Activated gamma-delta T cell treated with anti-CD3 and anti-CD28 coated beads, Interleukin-2, amount 50 U/mL, for 16 hours (primary cell): ENCODE data around the gene NIPAL3.
"Not testable (repeated sequence)": the region's sequence is repeated elsewhere in the genome, so short reads cannot be mapped to it uniquely, and the experiment has no call there.

ENCODE experiments used
- DNase-seq: peaks from one replicate; pipeline ENCODE4 v3.0.0-alpha.2; 2020; ENCODE audit warnings: low read depth

Gene NIPAL3

DNA sequence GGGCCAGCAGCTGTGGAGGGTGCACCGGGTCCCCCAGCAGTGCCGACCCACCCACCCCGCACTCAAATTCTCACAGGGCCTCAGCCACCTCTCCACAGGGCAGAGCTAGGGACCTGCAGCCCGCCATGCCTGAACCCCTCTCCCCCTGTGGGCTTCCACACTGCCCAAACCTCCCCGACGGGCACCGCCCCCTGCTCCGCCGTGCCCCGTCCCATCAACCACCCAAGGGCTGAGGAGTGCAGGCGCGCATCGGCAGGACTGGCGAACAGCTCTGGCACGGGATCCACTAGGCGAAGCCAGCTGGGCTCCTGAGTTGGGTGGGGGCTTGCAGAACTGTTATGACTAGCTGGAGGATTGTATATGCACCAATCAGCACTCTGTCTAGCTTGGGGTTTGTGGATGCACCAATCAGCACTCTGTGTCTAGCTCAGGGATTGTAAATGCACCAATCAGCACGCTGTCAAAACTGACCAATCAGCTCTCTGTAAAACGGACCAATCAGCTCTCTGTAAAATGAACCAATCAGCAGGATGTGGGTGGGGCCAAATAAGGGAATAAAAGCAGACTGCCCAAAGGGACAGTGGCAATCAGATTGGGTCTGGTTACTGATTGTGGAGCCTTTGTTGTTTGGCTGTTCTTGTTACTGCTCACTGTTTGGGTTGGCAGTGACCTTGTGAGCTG, 74.6 kb downstream of the NIPAL3 start:
- DNase-seq: no peak

DNA sequence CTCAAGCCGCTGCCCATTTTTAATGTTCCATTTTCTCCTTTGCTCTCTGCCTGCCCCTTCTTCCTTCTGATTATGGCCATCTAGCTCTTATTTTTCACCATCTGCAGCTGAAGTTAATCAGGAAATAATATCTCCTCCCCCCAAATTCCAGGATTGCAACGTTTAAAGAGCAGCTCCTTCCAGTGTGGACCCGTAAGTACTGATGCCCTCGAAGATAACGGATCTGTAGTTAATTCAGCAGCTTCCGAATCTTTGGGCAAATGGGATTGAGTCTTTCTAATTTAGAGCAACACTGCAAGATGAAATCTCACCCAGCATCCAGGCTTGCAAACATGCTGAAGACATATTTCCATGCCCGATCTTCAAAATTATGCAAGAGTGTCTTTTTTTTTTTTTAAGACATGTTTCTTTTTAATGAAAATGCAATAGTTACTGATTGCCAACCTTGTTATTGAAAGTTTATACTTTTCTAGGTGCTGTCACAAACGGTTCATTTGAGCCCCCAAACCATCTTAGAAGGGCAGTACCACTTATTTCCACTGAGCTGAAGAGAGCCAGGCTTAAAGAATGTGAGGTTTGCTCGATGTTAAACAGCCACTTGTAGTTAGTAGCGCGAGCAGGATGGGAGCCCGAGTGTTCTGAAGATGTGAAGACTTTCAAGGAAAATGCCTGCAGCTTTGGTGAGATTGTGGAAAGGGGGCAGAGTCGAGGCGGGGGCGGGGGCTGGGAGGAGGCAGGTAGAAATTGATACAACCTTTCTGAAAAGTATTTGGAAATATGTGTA, 76.2 kb downstream of the NIPAL3 start:
- DNase-seq: no peak

DNA sequence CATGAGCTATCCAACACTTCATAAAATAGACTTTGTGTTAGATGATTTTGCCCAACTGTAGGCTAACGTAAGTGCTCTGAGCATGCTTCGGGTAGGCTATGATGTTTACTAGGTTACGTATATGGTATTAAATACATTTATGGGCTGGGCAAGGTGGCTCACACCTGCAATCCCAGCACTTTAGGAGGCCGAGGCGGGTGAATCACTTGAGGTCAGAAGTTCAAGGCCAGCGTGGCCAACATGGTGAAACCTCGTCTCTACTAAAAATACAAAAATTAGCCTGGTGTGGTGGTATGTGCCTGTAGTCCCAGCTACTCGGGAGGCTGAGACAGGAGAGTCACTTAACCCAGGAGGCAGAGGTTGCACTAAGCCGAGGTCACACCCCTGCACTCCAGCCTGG, 77.3 kb downstream of the NIPAL3 start:
- DNase-seq: not testable (repeated sequence)

DNA sequence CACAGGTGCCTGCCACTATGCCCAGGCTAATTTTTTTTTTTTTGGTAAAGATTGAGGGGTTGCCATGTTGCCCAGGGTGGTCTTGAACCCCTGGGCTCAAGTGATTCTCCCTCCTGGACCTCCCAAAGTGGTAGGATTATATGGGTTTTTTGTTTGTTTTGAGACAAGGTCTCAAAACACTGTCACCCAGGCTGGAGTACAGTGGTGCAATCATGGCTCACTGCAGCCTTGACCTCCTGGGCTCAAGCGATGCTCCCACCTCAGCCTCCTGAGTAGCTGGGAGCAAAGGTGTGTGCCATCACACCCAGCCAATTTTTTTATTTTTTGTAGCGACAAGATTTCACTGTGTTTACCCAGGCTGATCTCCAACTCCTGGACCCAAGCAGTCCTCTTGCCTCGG, 78.2 kb downstream of the NIPAL3 start:
- DNase-seq: no peak

DNA sequence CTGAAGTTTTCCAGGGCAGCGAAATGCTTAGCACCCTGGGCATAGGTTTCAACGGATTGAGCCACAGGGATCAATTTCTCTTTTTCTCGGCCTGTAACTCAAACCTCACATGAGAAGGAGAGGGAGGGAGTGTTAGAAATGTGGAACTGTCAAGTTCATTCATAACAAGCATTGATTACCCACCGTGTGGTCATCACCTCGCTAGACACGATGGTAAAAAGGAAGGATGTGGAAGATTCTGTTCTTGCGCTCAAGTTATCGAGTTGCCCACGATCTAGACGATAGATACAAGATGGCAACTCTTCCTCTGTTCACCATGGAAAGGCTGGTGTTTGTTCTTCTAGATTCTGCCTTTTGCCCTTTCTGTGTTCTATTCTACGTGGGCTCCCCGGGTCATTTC, 83.0 kb downstream of the NIPAL3 start:
- no peak for DNase-seq

DNA sequence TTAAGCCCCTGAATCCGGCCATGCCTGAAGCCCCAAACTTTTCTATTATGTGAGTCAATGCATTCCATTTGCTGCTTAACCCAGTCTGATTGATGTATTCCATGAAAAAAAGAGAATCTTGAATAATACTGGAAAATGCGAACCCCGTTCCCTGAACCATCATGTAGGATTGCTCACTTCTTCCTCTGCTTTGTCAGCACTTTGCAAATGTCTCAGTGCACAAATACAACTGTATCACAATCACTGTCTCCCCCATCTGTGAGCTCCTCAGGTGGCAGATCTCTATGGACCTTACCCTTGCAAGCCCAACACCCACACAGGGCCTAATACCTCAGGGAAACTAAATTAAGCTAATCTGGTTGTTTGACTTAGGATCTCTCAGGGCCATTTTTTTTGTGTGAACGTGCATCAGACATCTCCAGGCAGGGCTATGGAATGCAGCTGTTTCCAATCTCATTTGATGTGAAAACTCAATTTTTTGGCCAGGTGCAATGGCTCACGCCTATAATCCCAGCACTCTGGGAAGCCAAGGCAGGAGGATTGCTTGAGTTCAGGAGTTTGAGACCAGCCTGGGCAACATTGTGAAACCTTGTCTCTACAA, 84.9 kb downstream of the NIPAL3 start:
- DNase-seq: no peak

DNA sequence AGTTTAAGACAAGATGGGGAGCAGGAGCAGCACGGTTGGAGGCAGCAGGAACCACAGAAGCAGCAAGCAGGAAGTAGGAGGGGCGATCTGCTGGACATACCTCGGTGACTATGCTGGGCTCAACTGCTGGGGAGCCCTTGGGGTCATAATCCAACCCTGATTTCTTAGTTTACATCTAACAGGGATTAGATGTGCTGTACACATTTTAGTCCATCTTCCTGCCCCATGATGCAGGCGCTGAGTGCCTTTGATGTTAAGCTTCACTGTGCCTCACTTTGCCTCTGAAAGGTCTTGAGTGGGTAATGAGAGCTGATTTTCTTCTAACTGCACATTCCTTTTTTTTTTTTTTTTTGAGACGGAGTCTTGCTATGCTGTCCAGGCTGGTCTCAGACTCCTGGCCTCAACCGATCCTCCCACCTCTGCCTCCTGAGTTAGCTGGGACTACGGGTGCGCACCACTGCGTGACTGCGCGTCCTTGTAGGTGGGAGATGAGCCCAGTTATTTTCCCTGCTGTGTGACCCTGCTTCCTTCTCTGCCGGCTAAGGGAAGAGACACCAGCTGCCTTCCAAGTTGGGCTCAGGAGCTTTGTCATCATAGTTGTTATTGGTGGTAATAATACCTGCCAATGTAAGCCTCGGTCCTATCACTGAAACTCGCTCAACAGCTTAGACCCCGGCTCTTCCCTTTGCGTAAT, 85.9 kb downstream of the NIPAL3 start:
- no peak for DNase-seq

DNA sequence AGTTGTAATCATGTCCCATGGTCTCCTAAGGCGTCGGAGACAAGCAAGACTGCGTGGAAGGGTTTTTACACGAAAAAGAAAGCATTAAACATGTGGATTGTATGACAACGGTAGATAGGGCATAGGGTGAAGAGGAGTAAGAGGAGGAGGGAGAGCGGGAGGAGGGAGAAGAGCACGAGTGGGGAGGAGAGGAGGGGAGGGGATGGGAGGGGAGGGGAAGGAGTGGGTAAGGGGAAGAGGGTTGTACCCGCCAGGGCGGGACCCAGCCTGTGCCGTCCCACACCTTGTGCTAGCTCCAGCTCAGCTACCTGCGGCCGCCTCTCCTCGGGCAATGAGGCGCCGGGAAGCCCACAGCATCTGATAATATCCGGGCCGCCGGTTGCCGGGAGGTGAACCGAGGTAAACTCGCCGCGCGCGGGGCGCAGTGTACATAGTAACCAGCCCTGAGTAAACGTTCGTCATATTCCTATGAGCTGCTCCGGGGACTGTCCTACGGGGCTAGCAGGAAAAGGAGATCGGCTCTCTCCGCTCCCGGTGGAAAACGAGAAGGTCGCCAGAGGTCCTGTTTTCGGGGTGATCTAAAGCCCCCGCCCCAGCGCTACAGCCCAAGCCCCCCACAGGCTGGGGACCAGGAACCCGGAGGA, 86.6 kb downstream of the NIPAL3 start:
- DNase-seq: peak; percentile 55

DNA sequence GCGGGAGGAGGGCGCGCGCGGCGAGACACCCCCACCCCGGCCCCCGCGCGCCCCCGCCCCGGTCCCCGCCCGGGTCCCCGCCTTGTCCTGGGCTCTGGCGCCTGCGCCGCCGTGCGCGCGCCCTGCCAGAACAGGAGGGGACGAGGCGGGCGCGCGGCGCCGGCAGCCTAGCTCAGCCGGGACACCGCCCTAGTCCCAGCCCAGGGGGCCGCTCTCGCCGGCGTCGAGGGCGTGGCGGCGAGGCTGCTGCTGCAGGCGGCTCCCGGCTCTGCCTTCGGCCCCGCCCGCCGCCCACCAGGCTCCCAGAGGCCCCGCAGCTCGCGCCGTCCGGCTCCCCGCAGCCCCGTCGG, 87.1 kb downstream of the NIPAL3 start, which contains the start of gene RCAN3:
Gene RCAN3, plus strand, starts transcription at position 128 of the 350 bp plus-strand sequence. CDS start 11,537 bp downstream, outside the sequence.
- DNase-seq: peak; percentile 82

DNA sequence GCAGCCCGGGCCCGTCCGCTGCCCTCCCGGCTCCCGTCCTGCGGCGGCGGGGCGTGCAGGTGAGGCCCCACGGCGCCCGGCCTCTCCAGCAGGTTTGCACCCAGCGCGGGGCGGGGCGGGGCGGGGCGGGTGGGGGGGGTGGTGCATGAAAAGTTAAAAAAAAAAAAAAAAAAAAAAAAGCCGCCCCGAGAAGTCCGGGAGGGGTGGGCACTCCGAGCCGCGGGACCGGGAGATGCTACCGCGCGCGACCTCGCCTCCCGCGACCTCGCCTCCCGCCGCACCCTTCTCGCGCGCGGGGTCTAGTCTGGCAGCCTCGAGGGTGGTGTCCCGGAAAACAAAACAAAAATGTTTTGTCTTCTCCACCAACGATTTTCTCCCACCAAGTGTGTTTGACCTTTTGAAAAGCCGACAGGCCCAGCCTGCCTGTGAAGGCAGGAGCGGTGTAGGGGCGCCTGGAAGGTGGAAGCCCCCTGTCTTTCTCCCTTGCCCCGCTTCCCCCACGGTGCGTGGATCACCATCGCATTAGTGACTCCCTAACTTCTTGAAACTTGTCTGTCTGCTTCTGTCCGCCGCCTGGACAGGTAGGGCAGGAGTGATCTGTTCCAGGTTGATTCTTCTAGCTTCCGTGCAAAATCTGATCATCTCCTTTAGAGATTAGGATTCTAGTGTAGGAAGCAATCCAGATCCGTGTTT, 87.6 kb downstream of the NIPAL3 start:
- no peak for DNase-seq

DNA sequence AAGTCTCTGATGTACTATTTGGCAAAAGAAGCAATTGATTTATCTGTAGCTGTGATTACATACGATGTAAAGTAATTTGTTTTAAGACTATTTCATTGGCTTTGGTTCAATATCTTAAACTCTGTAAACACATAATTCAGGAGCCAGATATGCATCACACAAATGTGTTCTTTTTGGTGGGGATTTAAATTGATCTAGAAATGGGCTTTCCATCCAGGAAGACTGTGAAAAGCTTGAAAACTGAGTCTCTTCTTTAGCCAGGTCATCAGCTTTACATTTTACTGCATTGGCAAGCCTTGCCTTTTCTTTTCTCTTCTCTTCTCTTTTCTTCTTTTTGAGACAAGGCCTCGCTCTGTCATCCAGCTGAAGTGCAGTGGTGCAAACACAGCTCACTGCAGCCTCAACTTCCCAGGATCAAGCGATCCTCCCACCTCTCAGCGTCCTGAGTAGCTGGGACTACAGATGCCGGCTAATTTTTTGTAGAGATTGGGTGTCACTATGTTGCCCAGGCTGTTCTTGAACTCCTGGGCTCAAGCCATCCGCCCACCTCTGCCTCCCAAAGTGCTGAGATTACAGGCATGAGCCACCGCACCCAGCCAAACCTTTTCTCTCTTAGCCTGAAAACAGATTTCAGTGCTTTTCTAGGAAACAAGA, 88.4 kb downstream of the NIPAL3 start:
- DNase-seq: no peak

DNA sequence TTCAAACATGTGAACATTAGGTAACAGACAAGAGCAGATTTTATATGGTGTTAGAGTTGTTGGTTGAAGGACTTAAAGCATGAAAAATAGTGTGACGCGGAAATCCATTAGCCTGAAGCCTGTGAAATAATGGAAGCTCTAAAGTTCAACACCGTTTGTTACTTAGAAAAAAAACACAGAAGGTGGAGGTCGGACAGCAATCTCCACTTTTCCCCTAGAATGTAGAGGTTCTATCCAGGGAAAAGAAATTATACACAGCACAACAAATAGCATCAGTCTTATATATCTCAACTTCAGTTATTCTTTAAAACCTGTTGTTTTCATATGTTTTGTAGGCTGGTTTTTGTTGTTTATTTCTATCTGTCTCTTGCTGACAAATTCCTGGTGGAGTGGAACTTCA, 89.0 kb downstream of the NIPAL3 start:
- DNase-seq: no peak

DNA sequence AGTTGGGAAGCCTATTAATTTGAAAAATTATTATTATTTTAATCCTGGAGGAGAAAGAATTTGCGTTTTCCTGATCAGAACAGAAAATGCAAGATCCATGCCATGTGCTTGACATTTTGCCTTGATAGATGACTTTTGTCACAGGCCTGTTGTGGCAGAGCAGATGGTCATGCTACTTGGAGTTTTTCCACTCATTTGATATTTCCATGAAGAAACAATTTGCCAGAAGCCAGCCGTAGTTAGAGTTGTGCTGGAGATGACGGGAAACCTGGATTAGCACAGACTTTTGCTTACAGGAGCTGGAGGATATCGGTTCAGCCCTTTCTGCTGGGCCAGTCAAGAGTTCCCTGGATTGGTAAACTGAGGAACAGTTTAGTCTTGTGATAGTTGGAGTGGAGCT, 90.2 kb downstream of the NIPAL3 start:
- DNase-seq: no peak

DNA sequence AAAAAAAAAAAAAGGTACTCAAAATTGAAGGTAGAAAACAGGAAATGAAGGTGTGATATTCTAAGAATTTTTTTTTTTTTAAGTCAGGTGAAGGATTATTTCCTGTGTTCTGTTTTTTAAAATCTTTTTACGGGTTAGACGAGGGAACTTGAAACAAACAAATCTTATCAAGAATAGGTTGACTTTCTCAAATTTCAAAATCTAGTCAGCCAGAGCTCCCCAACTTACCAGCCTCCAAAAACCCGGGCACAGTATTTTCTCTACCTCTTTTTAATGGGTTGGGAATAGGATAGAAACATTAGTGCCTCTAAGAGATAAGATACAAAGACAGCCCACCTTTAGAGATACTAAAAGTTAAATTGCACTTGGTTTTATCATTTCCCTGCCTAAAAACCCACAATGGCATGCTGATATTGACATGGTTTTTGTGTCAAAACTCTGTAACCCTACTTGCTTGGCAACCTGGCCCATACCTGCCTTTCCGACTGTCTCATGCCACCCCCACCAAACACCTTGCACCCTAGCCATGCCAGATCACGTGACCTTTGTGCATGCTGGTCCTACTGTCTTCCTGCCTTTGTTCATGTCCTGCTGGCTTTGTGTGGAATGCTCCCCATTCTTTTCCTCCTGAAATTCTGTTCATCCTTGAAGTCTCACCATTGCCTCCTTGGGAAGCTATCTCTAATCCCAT, 91.2 kb downstream of the NIPAL3 start:
- no peak for DNase-seq

DNA sequence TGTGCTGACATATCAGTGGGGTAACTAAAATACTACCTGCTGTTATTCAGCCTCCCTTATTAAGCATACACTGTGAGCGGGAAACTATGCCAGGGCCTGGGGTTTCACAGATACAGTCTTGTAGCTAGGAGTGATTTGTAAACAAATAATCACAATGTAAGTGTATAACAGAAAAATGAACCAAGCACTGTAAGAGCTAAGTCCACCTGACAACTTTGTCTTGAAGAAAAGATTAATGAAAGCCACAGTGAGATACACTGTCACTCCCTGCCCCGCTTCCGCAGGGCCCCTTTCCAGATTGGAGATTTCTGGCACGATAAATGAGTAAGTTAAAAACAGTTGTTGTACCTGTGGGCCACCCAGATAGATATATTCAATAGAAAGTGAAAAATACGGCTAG, 91.8 kb downstream of the NIPAL3 start:
- no peak for DNase-seq

DNA sequence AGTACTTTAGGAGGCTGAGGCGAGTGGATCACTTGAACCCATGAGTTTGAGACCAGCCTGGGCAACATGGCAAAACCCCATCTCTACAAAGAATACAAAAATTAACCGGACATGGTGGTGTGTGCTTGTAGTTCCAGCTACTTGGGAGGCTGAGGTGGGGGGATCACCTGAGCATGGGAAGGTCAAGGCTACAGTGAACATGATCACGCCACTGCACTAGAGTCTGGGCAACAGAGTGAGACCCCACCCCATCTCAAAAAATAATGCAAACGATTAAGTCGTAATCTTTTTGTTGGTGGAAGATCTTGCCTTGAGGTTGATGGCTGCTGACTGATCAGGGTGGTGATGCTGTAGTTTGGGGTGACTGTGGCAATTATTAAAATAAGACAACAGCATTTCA, 93.3 kb downstream of the NIPAL3 start:
- DNase-seq: no peak

DNA sequence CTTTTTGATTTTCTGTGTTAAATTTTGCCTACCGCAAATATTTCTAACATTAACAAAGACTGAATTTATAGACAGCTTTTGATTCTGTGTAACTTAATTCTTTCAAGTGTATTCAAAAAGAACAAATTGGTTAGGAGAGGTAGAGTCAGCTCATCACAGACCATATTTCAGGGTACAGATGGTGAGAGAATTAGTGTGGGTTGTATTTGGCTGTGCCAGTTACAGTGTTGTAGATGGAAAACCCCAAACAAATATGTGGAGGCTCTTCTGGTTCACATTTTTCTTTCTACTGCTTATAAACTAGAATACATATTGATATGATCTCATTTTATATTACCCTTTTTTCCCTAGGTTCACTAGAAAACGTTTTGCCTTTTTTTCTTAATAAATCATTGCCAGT, 98.1 kb downstream of the NIPAL3 start:
- no peak for DNase-seq

DNA sequence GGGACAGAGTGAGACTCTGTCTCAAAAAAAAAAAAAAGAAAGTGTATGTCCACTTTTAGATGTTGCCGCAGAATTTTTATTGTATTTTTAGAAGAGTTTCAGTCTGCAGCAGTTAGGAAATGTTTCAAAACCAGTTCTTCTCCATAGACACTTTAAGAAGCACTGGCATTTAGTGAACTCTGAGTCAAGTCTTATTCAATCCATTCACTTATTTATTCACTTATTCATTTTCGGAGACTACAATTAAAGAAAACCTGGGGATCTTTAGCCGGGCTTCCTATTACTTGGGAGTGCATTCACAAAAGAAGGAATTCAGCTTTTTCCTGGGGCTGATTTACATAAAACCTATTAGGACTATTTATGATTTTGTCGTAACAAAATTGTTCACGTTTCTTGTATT, 99.3 kb downstream of the NIPAL3 start:
- DNase-seq: no peak

DNA sequence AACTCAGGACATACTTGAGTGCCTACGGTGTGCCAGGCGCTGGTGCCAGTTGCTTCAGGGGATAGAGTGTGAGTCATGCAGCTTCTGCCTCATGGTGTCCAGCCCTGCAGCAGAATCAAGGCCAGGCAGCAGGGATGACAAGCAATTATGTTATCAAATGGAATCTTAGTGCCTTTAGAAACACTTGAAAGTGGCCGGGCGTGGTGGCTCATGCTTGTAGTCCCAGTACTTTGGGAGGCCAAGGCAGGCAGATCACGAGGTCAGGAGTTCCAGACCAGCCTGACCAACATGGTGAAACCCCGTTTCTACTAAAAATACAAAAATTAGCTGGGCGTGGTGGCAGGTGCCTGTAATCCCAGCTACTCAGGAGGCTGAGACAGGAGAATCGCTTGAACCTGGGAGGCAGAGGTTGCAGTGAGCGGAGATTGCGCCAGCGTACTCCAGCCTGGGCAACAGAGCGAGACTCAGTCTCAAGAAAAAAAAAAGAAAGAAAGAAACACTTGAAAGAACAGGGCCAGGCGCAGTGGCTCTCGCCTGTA, 100.1 kb downstream of the NIPAL3 start:
- DNase-seq: not testable (repeated sequence)

DNA sequence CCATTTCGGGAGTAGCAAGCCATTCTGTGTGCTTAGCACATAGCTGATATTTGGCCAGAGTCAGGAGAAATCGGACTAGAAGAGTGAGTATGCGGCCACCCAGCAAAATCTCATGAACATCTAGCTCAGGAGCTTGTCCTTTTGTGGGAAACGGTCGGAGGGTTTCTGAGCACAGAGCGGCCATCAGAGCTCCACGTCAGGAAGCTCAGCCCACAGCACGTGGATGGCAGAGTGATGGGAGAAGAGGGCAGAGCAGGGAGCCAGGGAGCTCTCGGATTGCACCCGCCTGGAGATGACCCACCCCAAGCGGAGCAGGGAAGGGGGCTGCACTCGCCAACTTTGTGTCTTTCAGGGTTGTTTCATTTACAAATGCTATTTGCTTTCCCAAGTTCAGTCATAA, 100.9 kb downstream of the NIPAL3 start:
- no peak for DNase-seq
